Measurements from ENCODE around the gene NR5A1. TPM values are rescaled to one million over a fixed set of nuclear protein-coding genes. Genes with fewer than 3 reads are reported as not detected.

The NR5A1 gene
- polyA plus RNA-seq, 3 donors = not detected

DNA sequence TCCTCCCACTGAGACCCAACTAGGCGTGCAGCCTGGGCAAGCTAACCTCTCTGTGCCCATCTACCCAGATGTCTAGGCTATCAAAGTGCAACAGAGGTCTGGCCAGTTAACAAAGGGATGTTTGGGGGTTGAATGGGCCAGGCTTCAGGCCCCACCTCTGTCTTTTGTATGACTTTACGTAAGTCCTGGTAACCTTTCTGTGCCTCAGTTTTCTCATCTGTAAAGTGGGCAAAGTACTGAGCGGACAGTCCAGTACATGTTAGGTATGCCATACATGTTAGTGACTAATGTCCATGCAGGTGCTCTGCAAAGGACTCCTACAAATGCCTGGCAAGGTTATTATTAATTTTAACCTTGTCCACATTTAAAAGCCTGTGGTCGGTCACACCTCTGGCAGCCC is 14.0 kb downstream of the NR5A1 start:
- Histone ChIP-seq H3K9me3 (replicated peaks in 1 of 2; ENCODE audit: control insufficient read depth in 1 of 2, insufficient read depth in 1 of 2, low read length in 2 of 2) (no peaks in the 10 kb centered on the region), H3K27me3 (ENCODE audit: control insufficient read depth in 2 of 2, insufficient read depth in 2 of 2, low read length in 2 of 2) (no peaks in the 10 kb centered on the region), H3K9ac (ENCODE audit: insufficient read depth, low read length, poor library complexity, severe bottlenecking) (no peak overlapping the region), H3K36me3 (replicated peaks in 1 of 2; ENCODE audit: control insufficient read depth in 1 of 2, insufficient read depth in 2 of 2, low read length in 2 of 2) (no peaks in the 10 kb centered on the region), H3K4me3 (replicated peaks in 1 of 3; ENCODE audit: low read depth in 2 of 3, low read length in 3 of 3) (no peak overlapping the region), H2AFZ (ENCODE audit: insufficient read depth, low read depth, low read length, poor library complexity, severe bottlenecking) (no peak overlapping the region), H3K4me1 (ENCODE audit: control insufficient read depth in 1 of 2, insufficient read depth in 2 of 2, low read length in 2 of 2) (peaks cover 0 to 12% of the 10 kb centered on the region in 2 donors), H3K4me2 (replicated peaks; ENCODE audit: extremely low read depth, low read length, poor library complexity, severe bottlenecking) (no peak overlapping the region), H4K20me1 (ENCODE audit: insufficient read depth, low read length) (no peaks in the 10 kb centered on the region), H3K79me2 (ENCODE audit: insufficient read depth, low read length) (no peaks in the 10 kb centered on the region), H3K27ac (ENCODE audit: low read depth in 1 of 2, low read length in 2 of 2) (no peak overlapping the region)
- H3K27ac Mint-ChIP-seq = no peak overlapping the region
- no peaks in the 10 kb centered on the region for H3K36me3 Mint-ChIP-seq
- intact Hi-C loops (cut with micrococcal nuclease) = no loop called here
- 100% methylated on average over 3 of the region's 4 CpGs for WGBS (ENCODE audit: insufficient coverage)
- peaks cover 9% of the 10 kb centered on the region for H3K4me1 Mint-ChIP-seq
- TF ChIP-seq, protein P1, sequence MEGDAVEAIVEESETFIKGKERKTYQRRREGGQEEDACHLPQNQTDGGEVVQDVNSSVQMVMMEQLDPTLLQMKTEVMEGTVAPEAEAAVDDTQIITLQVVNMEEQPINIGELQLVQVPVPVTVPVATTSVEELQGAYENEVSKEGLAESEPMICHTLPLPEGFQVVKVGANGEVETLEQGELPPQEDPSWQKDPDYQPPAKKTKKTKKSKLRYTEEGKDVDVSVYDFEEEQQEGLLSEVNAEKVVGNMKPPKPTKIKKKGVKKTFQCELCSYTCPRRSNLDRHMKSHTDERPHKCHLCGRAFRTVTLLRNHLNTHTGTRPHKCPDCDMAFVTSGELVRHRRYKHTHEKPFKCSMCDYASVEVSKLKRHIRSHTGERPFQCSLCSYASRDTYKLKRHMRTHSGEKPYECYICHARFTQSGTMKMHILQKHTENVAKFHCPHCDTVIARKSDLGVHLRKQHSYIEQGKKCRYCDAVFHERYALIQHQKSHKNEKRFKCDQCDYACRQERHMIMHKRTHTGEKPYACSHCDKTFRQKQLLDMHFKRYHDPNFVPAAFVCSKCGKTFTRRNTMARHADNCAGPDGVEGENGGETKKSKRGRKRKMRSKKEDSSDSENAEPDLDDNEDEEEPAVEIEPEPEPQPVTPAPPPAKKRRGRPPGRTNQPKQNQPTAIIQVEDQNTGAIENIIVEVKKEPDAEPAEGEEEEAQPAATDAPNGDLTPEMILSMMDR (IDR thresholded peaks at IDR 0.05) = no peak
- no peak overlapping the region for H3K4me3 Mint-ChIP-seq
- H3K27me3 Mint-ChIP-seq (ENCODE audit: low read depth in 3 of 3) = peaks cover 4 to 7% (median 6%) of the 10 kb centered on the region in 3 donors
- DNase-seq = no peak
- peaks cover 0 to 2% (median 0%) of the 10 kb centered on the region in 7 donors for H3K9me3 Mint-ChIP-seq

DNA sequence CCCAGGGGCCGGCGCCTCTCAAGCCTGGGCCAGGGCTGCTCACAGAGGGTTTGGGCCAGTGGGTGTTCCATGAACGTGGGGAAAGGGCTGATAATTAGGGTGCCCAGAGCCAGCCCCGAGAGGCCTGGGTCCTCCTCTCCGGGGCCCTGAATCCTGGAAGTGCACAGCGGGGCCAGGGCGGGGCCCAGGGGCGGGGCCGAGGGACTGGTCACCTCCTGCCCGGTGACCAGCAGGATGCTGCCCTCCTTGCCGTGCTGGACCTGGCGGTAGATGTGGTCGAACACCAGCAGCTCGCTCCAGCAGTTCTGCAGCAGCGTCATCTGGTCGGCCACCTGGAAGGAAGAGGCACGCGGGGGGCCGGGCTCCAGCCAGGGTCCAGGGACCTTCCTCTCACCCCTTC is 14.4 kb downstream of the NR5A1 start:
- H3K27ac Mint-ChIP-seq = no peak overlapping the region
- peaks cover 6 to 9% (median 7%) of the 10 kb centered on the region in 3 donors for H3K27me3 Mint-ChIP-seq (ENCODE audit: low read depth in 3 of 3)
- H3K9me3 Mint-ChIP-seq = peaks cover 0 to 2% (median 0%) of the 10 kb centered on the region in 7 donors
- DNase-seq = no peak
- H3K36me3 Mint-ChIP-seq = no peaks in the 10 kb centered on the region
- H3K4me3 ChIP-seq (replicated peaks in 1 of 3; ENCODE audit: low read depth in 2 of 3, low read length in 3 of 3) = no peak overlapping the region
- H4K20me1 ChIP-seq (ENCODE audit: insufficient read depth, low read length) = no peaks in the 10 kb centered on the region
- no peaks in the 10 kb centered on the region for H3K36me3 ChIP-seq (replicated peaks in 1 of 2; ENCODE audit: control insufficient read depth in 1 of 2, insufficient read depth in 2 of 2, low read length in 2 of 2)
- no peak overlapping the region for H3K9ac ChIP-seq (ENCODE audit: insufficient read depth, low read length, poor library complexity, severe bottlenecking)
- WGBS (ENCODE audit: insufficient coverage) = 93% methylated on average over 16 of the region's 19 CpGs
- H3K4me1 ChIP-seq (ENCODE audit: control insufficient read depth in 1 of 2, insufficient read depth in 2 of 2, low read length in 2 of 2) = peaks cover 0 to 12% of the 10 kb centered on the region in 2 donors
- TF ChIP-seq, protein P1 (IDR thresholded peaks at IDR 0.05) = no peak
- H3K27ac ChIP-seq (ENCODE audit: low read depth in 1 of 2, low read length in 2 of 2) = no peak overlapping the region
- H3K27me3 ChIP-seq (ENCODE audit: control insufficient read depth in 2 of 2, insufficient read depth in 2 of 2, low read length in 2 of 2) = no peaks in the 10 kb centered on the region
- H3K79me2 ChIP-seq (ENCODE audit: insufficient read depth, low read length) = no peaks in the 10 kb centered on the region
- no peaks in the 10 kb centered on the region for H3K9me3 ChIP-seq (replicated peaks in 1 of 2; ENCODE audit: control insufficient read depth in 1 of 2, insufficient read depth in 1 of 2, low read length in 2 of 2)
- H3K4me3 Mint-ChIP-seq = no peak overlapping the region
- intact Hi-C loops (cut with micrococcal nuclease) = no loop called here
- peaks cover 9% of the 10 kb centered on the region for H3K4me1 Mint-ChIP-seq
- no peak overlapping the region for H3K4me2 ChIP-seq (replicated peaks; ENCODE audit: extremely low read depth, low read length, poor library complexity, severe bottlenecking)
- no peak overlapping the region for H2AFZ ChIP-seq (ENCODE audit: insufficient read depth, low read depth, low read length, poor library complexity, severe bottlenecking)
